B cell (primary cell): ENCODE data around the gene OVOL3. TPM values are rescaled to one million over a fixed set of nuclear protein-coding genes. Genes with fewer than 3 reads are reported as not detected.
A peak's percentile ranks its signal among the peaks of the same experiment; 100 is the strongest.

Source experiments
- ATAC-seq: fragments of 200-7000 bp; cut with Tn5 transposase; one replicate; pipeline ENCODE4 v1.10.0; 2021; ENCODE audit warnings: low read depth, mild to moderate bottlenecking, moderate number of reproducible peaks, moderate library complexity
- CTCF ChIA-PET: fragments of 350-600 bp; sonication (Branson Sonifier 250); formaldehyde crosslinking; loops from one replicate; lab custom pipeline; 2021; ENCODE audit warnings: antibody characterized with exemption, inconsistent platforms; lab: Charles Lee
- POLR2A ChIA-PET: fragments of 350-600 bp; sonication (Branson Sonifier 250); formaldehyde crosslinking; loops from one replicate; lab custom pipeline; 2021; ENCODE audit warnings: antibody characterized with exemption; lab: Charles Lee
- DNase-seq: peaks from one replicate; pipeline ENCODE4 v3.0.0; 2013
- H2AFZ ChIP-seq: 2 replicates; pipeline ENCODE4 v1.6.1; 2012; ENCODE audit warnings: mild to moderate bottlenecking, low read depth, low read length; ENCODE audit not compliant: insufficient read depth, poor library complexity, severe bottlenecking
- H3K27ac ChIP-seq, 2 donors: 1 replicate in 1 of 2; 2 replicates in 1 of 2; pipeline ENCODE4 v1.5.1; 2012 to 2013; ENCODE audit warnings: low read length in 2 of 2, mild to moderate bottlenecking in 2 of 2, moderate library complexity in 1 of 2
- H3K27me3 ChIP-seq, 4 experiments: fragments of 200-600 bp in 1 of 4; sonication (generic) in 1 of 4; replicated peaks in 1 of 4; 1 replicate in 2 of 4; 2 replicates in 2 of 4; pipeline versions ENCODE4 v1.6.1 to v1.7.0; 2013 to 2016; ENCODE audit warnings: low read length in 3 of 4, mild to moderate bottlenecking in 2 of 4, mixed read lengths in 1 of 4, moderate library complexity in 1 of 4; ENCODE audit not compliant: insufficient read depth in 4 of 4, control insufficient read depth in 3 of 4; ENCODE audit errors: control extremely low read depth in 1 of 4
- H3K36me3 ChIP-seq, 2 experiments: replicated peaks in 1 of 2; 1 replicate in 1 of 2; 2 replicates in 1 of 2; pipeline versions ENCODE4 v1.6.1 to v1.7.1; 2013; ENCODE audit warnings: low read length in 1 of 2; ENCODE audit not compliant: insufficient read depth in 2 of 2, control insufficient read depth in 1 of 2; ENCODE audit errors: control extremely low read depth in 1 of 2, extremely low read depth in 1 of 2
- H3K4me1 ChIP-seq, 2 donors: fragments of 200-600 bp in 1 of 2; sonication (generic) in 1 of 2; 1 replicate in 1 of 2; 2 replicates in 1 of 2; pipeline versions ENCODE4 v1.5.1 to v1.6.1; 2013 to 2017; ENCODE audit warnings: low read length in 2 of 2; ENCODE audit not compliant: control insufficient read depth in 2 of 2, insufficient read depth in 2 of 2
- H3K4me2 ChIP-seq: replicated peaks from 2 replicates; pipeline ENCODE3; 2012; ENCODE audit warnings: mild to moderate bottlenecking, low read depth, low read length; ENCODE audit not compliant: poor library complexity, severe bottlenecking
- H3K4me3 ChIP-seq, 5 experiments: fragments of 200-600 bp in 1 of 5; sonication (generic) in 1 of 5; 1 replicate in 3 of 5; 2 replicates in 2 of 5; pipeline versions ENCODE4 v1.5.1 to v1.7.0; 2011 to 2016; ENCODE audit warnings: low read length in 4 of 5, mild to moderate bottlenecking in 4 of 5, low read depth in 2 of 5, control low read depth in 1 of 5, moderate library complexity in 1 of 5; ENCODE audit not compliant: insufficient read depth in 1 of 5; ENCODE audit errors: control extremely low read depth in 1 of 5, extremely low read depth in 1 of 5
- H3K79me2 ChIP-seq: fragments of 200-600 bp; sonication (generic); one replicate; pipeline ENCODE4 v1.6.0; 2016; ENCODE audit warnings: low read length; ENCODE audit not compliant: control insufficient read depth, insufficient read depth
- H3K9ac ChIP-seq: fragments of 200-600 bp; sonication (generic); 2 replicates; pipeline ENCODE4 v1.6.1; 2017; ENCODE audit warnings: mild to moderate bottlenecking, low read length, moderate library complexity
- H3K9me3 ChIP-seq, 3 donors: one replicate each; pipeline versions ENCODE4 v1.6.1 to v1.7.1; 2013; ENCODE audit warnings: low read length in 2 of 3; ENCODE audit not compliant: control insufficient read depth in 2 of 3, insufficient read depth in 1 of 3; ENCODE audit errors: control extremely low read depth in 1 of 3
- H4K20me1 ChIP-seq: 2 replicates; pipeline ENCODE4 v1.6.0; 2012; ENCODE audit warnings: mild to moderate bottlenecking, low read length; ENCODE audit not compliant: insufficient read depth, control insufficient read depth, poor library complexity, severe bottlenecking
- H3K27ac Mint-ChIP-seq: one replicate; pipeline ENCODE4 v1.8.0; 2021; ENCODE audit warnings: mixed read lengths
- H3K27me3 Mint-ChIP-seq: one replicate; pipeline ENCODE4 v1.8.0; 2021; ENCODE audit warnings: mixed read lengths
- H3K4me1 Mint-ChIP-seq: one replicate; pipeline ENCODE4 v1.8.0; 2021; ENCODE audit warnings: mixed read lengths
- H3K4me3 Mint-ChIP-seq: one replicate; pipeline ENCODE4 v1.8.0; 2021; ENCODE audit warnings: mixed read lengths
- H3K9me3 Mint-ChIP-seq: one replicate; pipeline ENCODE4 v1.8.0; 2022; ENCODE audit warnings: mixed read lengths; ENCODE audit not compliant: insufficient read depth
- EZH2 ChIP-seq: IDR thresholded peaks from 2 replicates; pipeline ENCODE4 v1.6.1; 2012; ENCODE audit warnings: borderline replicate concordance, low read depth, mild to moderate bottlenecking, moderate library complexity, low read length; ENCODE audit not compliant: insufficient read depth, poor library complexity, severe bottlenecking
- WGBS: methylation state at CpG from one replicate; pipeline ENCODE4 v1.1.5; 2013; ENCODE audit warnings: missing lambda C conversion rate; ENCODE audit not compliant: insufficient coverage; 5-methylcytosine and 5-hydroxymethylcytosine counted together
- intact Hi-C: fragments of 100-400 bp; cut with micrococcal nuclease; formaldehyde crosslinking; loops from one replicate; pipeline ENCODE4 v1.10.0; 2022
- polyA plus RNA-seq: library from polyadenylated mRNA; depleted of rRNA; stranded (reverse); fragments of >200 nt; gene quantifications from 2 replicates; pipeline ENCODE4 v1.2.3, GENCODE V29; 2012
- total RNA-seq, 2 donors: library from RNA; stranded (reverse); fragments of 120-200 nt in 1 of 2; gene quantifications; 1 replicate in 1 of 2; 2 replicates in 1 of 2; pipeline versions ENCODE4 v1.2.3 to v1.2.4, GENCODE V29; 2013 to 2022
- TF ChIP-seq, protein P1 (sequence below): fragments of 200-600 bp; IDR thresholded peaks from one replicate; pipeline ENCODE4 v1.8.0; 2022; ENCODE audit warnings: antibody characterized with exemption, mild to moderate bottlenecking

The OVOL3 gene
- total and polyA plus RNA-seq, 2 donors (not counting 1 experiment from before 2014, with no cell fraction given): not detected

DNA sequence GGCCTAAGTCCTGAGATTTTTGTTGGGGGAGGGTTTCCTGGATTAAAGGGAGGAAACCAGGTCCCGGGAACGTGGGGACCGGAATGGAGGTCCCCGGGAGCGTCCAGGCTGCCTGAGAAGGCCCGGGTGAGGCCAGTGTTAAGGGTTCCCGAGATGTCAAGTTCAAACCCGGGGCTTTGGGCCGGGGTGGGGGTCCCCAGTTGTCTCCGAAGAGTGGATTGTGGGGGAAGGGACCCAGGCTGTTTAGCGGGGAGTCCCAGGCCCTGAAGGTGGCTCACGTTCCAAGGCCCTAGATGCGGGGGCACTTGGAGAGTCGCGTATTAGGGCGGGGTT, 41.0 kb downstream of the OVOL3 start:
- no peaks in the 10 kb centered on the region for H3K4me1 ChIP-seq
- peaks cover 1 to 36% of the 10 kb centered on the region in 2 experiments for H3K36me3 ChIP-seq
- 86% methylated on average over 16 of the region's 16 CpGs for WGBS
- H4K20me1 ChIP-seq: no peaks in the 10 kb centered on the region
- no peak overlapping the region for H2AFZ ChIP-seq
- no peaks in the 10 kb centered on the region for H3K4me1 Mint-ChIP-seq
- no peaks in the 10 kb centered on the region for H3K9me3 ChIP-seq
- H3K4me3 ChIP-seq: no peak overlapping the region
- DNase-seq: no peak
- H3K9me3 Mint-ChIP-seq: no peaks in the 10 kb centered on the region
- no peak for TF ChIP-seq EZH2
- TF ChIP-seq, protein P1, sequence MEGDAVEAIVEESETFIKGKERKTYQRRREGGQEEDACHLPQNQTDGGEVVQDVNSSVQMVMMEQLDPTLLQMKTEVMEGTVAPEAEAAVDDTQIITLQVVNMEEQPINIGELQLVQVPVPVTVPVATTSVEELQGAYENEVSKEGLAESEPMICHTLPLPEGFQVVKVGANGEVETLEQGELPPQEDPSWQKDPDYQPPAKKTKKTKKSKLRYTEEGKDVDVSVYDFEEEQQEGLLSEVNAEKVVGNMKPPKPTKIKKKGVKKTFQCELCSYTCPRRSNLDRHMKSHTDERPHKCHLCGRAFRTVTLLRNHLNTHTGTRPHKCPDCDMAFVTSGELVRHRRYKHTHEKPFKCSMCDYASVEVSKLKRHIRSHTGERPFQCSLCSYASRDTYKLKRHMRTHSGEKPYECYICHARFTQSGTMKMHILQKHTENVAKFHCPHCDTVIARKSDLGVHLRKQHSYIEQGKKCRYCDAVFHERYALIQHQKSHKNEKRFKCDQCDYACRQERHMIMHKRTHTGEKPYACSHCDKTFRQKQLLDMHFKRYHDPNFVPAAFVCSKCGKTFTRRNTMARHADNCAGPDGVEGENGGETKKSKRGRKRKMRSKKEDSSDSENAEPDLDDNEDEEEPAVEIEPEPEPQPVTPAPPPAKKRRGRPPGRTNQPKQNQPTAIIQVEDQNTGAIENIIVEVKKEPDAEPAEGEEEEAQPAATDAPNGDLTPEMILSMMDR: no peak
- no peak overlapping the region for H3K27ac ChIP-seq
- intact Hi-C loops: no loop called here
- no peaks in the 10 kb centered on the region for H3K79me2 ChIP-seq
- CTCF ChIA-PET: interaction anchor here (2.6 kb wide), 1 partner anchor 25 kb away, joined by 15 read pairs; no protein-coding TSS in a partner anchor
- no peak overlapping the region for H3K9ac ChIP-seq
- POLR2A ChIA-PET: no interaction called here
- H3K4me3 Mint-ChIP-seq: no peak overlapping the region
- H3K27ac Mint-ChIP-seq: no peak overlapping the region
- no peak for ATAC-seq
- H3K4me2 ChIP-seq: peak overlapping the region; percentile 28
- H3K27me3 Mint-ChIP-seq: no peaks in the 10 kb centered on the region
- H3K27me3 ChIP-seq: no peaks in the 10 kb centered on the region

DNA sequence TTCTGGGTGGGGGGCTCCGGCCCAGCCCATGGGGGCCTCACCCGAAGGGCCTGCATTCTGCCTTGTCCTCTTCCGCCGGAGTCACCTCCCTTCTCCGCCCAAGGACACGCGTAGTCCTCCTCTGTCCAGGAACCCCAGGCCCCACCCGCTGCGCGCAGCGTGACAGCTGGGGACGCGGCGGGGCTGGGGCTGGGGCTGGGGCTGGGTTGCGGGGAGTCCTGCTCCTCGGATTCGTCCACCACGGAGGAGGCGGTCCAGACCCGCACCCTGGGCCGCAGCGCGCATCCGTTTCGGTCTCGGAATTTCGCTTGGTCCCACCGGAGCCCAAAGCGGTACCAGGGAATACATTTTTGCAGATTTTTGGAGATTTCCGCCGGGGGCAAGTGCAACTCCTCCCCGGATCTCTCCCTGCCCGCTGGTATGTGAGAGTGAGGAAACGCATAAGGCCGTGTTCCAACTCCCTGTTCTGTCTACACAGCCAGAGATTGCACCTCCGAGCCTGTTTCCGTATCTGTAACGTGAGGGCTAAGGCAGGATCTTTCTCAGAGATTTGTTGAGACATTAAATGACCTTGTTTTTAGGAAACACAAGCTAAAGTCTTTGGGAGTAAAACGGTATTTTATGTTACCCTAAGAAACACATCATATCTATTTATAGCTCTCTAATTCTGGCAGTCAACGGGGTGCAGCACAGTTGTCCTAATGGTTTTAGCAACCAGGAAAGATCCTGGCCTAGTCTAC, 41.6 kb downstream of the OVOL3 start, which contains the start of gene COX7A1:
TSS of gene COX7A1 (minus strand) at position 96 of the 740 bp plus-strand sequence. CDS start at position 56, 40 bp downstream.
- Histone ChIP-seq H3K4me3 (no peak within 1 kb of the TSS), H3K4me1 (no peaks in the 10 kb centered on the region), H4K20me1 (no peaks in the 10 kb centered on the region), H3K4me2 (peak within 1 kb of the TSS; percentile 28), H3K36me3 (peaks cover 1 to 33% of the 10 kb centered on the region in 2 experiments), H3K27me3 (no peaks in the 10 kb centered on the region), H3K79me2 (no peaks in the 10 kb centered on the region), H3K9me3 (no peaks in the 10 kb centered on the region), H3K9ac (no peak within 1 kb of the TSS), H3K27ac (no peak within 1 kb of the TSS), H2AFZ (no peak within 1 kb of the TSS)
- TF ChIP-seq EZH2: no peak
- TF ChIP-seq, protein P1: no peak
- Mint-ChIP-seq H3K4me1 (no peaks in the 10 kb centered on the region), H3K27me3 (no peaks in the 10 kb centered on the region), H3K4me3 (no peak within 1 kb of the TSS), H3K9me3 (no peaks in the 10 kb centered on the region), H3K27ac (no peak within 1 kb of the TSS)
- ChIA-PET POLR2A (no interaction called here), CTCF (interaction anchor here (0.7 to 2.6 kb wide), 3 partner anchors 14 to 25 kb away, joined by 3 to 15 read pairs (median 5); no protein-coding TSS in a partner anchor)
- 37% methylated on average over 34 of the region's 40 CpGs for WGBS
- DNase-seq (no peak), ATAC-seq (no peak)
- intact Hi-C loops: no loop called here
